GM19351 (cell line): ENCODE results near the gene HOOK2.

Source experiments
- ATAC-seq: cut with Tn5 transposase; IDR thresholded peaks from one replicate; pipeline ENCODE4 v1.9.1; 2021; ENCODE audit warnings: mild to moderate bottlenecking, moderate library complexity; ENCODE audit not compliant: unreplicated experiment

HOOK2 gene

DNA sequence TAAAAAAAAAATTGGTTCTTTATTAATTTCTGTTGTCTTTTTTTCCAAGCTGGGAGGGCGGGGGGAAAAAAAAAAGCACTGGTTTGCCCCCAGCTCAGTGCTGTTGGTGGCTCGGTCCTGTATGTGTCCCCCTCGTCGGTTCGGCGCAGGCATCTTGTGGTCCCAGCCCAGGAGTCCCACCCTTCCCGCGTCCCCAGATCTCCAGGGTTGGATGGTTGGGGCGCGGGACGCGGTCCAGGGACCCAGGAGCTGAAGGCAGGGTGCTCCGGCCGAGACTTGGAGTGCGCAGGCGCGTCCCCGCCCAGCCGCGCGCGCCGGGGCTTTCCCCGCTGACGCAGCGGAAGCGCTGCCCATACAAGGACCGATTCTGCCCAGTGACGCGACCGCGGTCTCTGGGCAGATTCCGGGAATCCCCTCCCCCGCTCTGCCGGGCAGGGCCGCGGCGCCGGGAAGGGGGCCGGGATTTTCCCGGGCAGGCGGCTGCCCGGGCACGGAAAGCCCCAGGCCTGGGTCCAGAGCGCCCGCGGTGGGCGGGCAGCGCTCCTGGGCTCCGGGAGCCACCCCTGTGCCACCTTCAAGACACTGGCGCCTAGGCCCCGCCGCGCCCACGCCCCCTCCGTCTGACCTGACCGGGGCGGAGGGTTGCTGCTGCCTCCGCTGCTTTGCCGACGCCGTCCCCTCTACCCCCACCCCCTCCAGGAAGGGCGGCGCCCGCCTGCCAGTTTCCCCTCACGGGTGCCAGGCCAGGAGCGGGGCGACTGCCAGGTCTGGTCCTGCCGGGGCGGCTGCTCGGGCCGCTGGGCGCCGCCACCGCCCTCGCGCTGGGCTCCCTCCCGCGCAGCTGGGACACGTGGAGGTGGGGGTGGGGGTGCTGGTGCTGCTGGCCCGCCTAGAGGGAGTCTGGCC, 18.2 kb upstream of the HOOK2 start:
- ATAC-seq, result peak; percentile 26

DNA sequence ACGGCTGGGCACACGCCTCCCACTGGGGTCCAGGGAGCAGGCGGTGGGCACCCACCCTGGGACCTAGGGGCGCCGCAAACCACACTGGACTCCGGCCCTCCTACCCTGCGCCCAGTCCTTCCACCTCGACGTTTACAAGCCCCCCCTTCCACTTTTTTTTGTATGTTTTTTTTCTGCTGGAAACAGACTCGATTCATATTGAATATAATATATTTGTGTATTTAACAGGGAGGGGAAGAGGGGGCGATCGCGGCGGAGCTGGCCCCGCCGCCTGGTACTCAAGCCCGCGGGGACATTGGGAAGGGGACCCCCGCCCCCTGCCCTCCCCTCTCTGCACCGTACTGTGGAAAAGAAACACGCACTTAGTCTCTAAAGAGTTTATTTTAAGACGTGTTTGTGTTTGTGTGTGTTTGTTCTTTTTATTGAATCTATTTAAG, 17.5 kb upstream of the HOOK2 start:
- no peak for ATAC-seq

DNA sequence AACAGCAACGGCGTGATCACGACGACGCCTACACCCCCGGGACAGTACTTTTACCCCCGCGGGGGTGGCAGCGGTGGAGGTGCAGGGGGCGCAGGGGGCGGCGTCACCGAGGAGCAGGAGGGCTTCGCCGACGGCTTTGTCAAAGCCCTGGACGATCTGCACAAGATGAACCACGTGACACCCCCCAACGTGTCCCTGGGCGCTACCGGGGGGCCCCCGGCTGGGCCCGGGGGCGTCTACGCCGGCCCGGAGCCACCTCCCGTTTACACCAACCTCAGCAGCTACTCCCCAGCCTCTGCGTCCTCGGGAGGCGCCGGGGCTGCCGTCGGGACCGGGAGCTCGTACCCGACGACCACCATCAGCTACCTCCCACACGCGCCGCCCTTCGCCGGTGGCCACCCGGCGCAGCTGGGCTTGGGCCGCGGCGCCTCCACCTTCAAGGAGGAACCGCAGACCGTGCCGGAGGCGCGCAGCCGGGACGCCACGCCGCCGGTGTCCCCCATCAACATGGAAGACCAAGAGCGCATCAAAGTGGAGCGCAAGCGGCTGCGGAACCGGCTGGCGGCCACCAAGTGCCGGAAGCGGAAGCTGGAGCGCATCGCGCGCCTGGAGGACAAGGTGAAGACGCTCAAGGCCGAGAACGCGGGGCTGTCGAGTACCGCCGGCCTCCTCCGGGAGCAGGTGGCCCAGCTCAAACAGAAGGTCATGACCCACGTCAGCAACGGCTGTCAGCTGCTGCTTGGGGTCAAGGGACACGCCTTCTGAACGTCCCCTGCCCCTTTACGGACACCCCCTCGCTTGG, 16.9 kb upstream of the HOOK2 start:
- no peak for ATAC-seq

DNA sequence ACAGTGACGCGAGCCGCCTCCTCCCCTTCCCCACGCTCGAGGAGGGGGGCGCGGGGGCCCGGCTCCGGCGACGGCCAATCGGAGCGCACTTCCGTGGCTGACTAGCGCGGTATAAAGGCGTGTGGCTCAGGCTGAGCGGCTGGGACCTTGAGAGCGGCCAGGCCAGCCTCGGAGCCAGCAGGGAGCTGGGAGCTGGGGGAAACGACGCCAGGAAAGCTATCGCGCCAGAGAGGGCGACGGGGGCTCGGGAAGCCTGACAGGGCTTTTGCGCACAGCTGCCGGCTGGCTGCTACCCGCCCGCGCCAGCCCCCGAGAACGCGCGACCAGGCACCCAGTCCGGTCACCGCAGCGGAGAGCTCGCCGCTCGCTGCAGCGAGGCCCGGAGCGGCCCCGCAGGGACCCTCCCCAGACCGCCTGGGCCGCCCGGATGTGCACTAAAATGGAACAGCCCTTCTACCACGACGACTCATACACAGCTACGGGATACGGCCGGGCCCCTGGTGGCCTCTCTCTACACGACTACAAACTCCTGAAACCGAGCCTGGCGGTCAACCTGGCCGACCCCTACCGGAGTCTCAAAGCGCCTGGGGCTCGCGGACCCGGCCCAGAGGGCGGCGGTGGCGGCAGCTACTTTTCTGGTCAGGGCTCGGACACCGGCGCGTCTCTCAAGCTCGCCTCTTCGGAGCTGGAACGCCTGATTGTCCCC, 16.1 kb upstream of the HOOK2 start, which contains the start of gene JUNB:
TSS of gene JUNB (plus strand) at position 142 of the 706 bp plus-strand sequence. CDS start at position 428, 286 bp downstream.
- ATAC-seq, result no peak

GRCh38 chr19:12790628-12791344, 15.4 kb upstream of the HOOK2 start:
- ATAC-seq, result no peak

DNA sequence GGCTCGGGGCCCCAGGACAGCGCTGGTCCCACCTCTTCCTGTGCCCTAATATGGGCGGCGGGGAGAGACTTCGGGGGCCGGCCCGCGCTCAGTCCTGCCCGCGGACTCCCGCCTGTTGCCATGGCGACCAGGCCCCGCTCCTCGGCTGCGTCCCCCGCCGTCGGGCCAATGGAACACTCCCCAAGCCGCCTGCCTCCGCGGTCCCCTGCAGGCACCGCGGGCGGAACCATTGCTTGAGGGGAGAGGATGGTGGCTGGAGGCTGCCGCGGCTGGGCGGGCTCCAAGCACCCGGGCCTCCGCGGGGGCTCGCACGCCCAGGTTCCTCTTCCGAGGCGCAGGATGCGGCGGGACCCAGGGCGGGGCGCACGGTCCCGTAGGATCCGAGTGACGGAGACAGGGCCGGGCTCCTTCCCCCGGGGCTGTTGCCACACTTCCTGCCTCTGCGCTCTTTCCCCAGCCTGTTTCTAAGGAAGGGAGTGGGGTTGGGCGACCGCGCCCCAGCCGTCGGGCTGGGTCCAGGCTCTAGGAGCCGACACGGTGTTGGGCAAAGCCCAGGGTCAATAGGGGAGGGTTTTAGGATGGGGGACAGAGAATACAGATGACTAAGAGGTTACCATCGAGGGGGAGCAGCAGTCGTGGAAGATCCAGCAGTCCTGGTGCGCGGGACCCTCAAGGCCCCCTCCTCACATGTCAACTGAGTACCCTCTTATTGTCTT, 14.7 kb upstream of the HOOK2 start:
- ATAC-seq, result peak; percentile 44

DNA sequence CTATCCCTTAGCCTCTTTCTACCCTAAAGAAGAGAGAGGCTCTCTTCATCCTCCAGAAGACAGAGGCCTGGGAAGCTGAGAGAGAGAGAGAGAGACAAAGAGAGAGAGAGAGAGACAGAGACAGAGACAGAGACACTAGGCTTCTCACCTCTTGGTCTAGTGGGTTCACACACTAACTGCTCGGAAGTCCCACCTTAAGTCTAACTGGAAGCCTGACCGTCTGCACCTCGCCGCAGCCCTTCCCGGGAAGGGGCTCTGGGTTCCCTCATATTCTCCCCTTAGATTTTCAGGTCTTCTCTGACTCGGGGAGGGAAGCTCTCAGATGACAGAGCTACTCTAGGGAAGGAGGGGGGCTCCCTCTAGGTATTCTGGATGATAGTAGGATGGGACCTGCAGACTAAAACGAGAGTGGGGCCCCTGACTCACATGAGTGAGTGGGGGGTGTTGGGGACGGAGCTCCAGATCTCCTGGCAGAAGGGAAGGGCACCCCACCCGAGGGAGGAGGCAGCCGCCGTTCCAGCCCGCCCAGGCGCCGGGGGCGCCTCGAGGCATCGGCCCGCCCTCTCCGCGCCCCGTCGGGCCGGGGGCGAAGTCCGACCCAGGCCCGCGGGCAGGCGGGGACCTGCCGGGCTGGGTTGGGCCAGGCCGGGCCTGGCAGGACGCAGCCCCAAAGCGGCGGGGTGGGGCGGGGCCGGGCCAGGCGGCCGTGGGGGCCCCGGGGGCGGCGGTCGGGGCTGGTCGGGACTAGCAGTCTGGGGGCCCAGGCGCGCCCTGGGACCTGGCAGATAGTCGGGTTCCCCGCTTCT, 13.9 kb upstream of the HOOK2 start:
- ATAC-seq, result no peak

GRCh38 chr19:12788682-12789097, 13.3 kb upstream of the HOOK2 start:
- no peak for ATAC-seq

DNA sequence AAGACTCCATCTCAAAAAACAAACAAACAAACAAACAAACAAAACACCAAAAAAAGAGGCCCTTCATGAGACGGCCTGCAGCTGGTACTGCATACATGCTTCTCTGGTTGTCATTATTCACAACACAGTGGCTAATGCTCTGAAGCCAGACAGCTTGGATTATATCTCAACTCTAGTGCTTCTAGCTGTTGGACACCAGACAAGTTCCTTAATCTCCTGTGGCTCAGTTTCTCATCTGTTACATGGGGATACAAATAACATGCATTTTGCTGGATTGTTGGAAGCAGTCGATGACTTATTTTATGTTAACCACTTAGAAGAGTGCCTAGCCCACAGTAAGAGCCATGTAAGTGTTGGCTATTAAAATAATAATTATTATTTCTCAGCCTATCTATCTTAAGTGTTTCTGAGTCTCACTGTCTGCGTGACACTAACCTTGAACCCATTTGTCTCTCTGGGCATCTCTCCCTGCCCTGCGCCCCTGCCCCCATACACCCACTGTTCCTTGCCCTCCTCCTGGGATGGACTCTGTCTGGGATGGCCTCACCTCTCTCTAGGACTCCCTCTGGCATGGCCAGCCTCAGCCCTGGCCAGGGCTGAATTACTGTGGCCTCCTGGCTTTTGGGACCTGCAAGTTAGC, 12.8 kb upstream of the HOOK2 start:
- ATAC-seq, result no peak

GRCh38 chr19:12787458-12787857, 12.1 kb upstream of the HOOK2 start:
- ATAC-seq, result no peak

DNA sequence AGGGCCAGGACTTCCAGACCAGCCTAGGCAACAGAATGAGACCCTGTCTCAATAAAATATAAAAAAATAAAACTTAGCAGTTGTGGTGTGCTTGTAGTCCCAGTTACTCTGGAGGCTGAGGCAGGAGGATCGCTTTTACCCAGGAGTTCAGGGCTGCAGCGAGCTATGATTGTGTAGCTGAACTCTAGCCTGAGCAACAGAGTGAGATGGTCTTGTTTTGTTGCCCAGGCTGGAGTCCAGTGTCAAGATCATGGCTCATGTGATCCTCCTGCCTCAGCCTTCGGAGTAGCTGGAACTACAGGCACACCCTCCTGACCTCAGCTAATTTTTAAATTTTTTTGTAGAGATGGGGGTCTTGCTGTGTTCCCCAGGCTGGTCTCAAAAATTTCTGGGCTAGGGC, 11.6 kb upstream of the HOOK2 start:
- ATAC-seq, result no peak

- no peak for ATAC-seq
Observed at GRCh38 chr19:12786141-12786870, 11.0 kb upstream of the HOOK2 start.

DNA sequence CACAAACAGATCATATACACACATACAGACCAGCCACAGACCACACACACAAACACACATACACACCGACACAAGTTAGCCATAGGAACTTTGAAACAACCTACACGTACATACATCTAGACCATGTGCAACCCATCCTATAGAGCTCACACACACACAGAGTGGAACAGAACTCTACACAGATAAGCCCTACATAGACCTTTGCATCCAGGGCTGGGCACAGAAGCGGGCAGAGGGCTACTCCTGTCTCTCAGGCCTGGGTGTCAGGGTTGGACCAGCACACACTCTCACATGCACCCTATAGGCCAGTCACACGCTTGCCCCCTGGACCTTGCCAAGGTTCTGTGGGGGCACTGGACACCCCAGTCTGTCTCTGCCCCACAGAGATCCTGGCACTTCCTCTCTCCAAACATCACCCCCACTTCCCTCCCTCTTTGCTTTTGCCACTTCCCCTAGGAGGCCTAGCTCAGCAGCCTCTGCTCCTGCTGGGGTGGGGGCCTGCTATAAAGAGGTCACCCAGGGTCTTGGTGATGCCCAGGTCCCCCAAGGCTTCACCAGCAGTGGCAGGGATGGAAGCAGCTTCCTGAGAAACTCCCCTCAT, 10.2 kb upstream of the HOOK2 start:
- ATAC-seq, result no peak

- no peak for ATAC-seq
Observed at GRCh38 chr19:12784871-12785430, 9.6 kb upstream of the HOOK2 start.

- no peak for ATAC-seq
Observed at GRCh38 chr19:12784394-12784870, 9.1 kb upstream of the HOOK2 start.

DNA sequence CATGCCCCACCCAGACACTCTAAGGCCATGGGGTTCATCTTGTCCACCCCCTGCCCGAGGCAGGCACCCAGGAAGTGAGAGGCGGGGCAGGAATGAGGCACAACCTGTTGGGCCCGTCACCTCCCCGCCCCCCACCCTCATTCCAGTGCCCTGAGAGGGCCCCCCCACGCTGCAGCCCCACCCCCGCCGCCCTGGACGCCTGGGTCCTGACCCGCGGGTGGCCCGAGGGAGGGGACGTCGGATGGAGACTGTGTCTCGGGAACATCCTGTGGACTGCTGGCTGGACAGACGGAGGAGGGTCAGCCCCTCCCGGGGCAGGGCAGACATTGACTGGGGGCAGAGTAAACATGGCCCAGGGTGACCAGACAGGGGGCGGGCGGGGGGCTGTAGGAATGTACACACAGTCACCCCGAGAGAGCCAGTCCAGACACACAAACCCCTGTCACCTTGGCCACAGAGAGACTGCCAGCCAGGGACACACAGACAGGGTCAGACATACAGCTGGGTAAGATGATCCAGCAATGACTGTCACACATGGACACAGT, 8.6 kb upstream of the HOOK2 start:
- no peak for ATAC-seq
